Mammary epithelial cell (primary cell): ENCODE results near the gene TSSC4.

ENCODE experiments used
- EZH2 ChIP-seq: IDR thresholded peaks from 2 replicates; pipeline ENCODE4 v1.6.1; 2012; ENCODE audit warnings: low read length, inconsistent platforms, borderline replicate concordance
- TF ChIP-seq, protein P1 (sequence below), 2 donors: IDR thresholded peaks in 1 of 2; conservative IDR thresholded peaks in 1 of 2; 2 replicates each; pipeline ENCODE4 v1.5.1; 2011 to 2012; ENCODE audit warnings: inconsistent platforms in 2 of 2, low read length in 2 of 2, mild to moderate bottlenecking in 2 of 2, control low read depth in 1 of 2, low read depth in 1 of 2; ENCODE audit not compliant: insufficient read depth in 1 of 2; ENCODE audit errors: extremely low read depth in 1 of 2

GRCh38 chr11:2376751-2377451 is 23.6 kb upstream of the TSSC4 start, which contains the start of gene CD81:
- TF ChIP-seq, protein P1, sequence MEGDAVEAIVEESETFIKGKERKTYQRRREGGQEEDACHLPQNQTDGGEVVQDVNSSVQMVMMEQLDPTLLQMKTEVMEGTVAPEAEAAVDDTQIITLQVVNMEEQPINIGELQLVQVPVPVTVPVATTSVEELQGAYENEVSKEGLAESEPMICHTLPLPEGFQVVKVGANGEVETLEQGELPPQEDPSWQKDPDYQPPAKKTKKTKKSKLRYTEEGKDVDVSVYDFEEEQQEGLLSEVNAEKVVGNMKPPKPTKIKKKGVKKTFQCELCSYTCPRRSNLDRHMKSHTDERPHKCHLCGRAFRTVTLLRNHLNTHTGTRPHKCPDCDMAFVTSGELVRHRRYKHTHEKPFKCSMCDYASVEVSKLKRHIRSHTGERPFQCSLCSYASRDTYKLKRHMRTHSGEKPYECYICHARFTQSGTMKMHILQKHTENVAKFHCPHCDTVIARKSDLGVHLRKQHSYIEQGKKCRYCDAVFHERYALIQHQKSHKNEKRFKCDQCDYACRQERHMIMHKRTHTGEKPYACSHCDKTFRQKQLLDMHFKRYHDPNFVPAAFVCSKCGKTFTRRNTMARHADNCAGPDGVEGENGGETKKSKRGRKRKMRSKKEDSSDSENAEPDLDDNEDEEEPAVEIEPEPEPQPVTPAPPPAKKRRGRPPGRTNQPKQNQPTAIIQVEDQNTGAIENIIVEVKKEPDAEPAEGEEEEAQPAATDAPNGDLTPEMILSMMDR (conservative IDR thresholded peaks at IDR 0.05 in 1 of 2, IDR thresholded peaks at IDR 0.05 in 1 of 2; ENCODE audit: extremely low read depth in 1 of 2, insufficient read depth in 1 of 2, low read depth in 1 of 2, low read length in 2 of 2) = no peak
- no peak for TF ChIP-seq EZH2
